ENCODE results near the gene GJC2. TPM values are rescaled to one million over a fixed set of nuclear protein-coding genes. Genes with fewer than 3 reads are reported as not detected.

GJC2 gene
- total RNA-seq, 1 experiment from 2014 or later = not detected

GRCh38 chr1:228165372-228166169, 15.8 kb downstream of the GJC2 start, which contains the start of gene IBA57:
Gene IBA57 (plus strand): TSS chr1:228165804. CDS start chr1:228165817, 13 bp downstream.
- peak; percentile 99 for DNase-seq
- Histone ChIP-seq H3K27me3 (ENCODE audit: low read length) (no peaks in the 10 kb centered on the region), H2AFZ (ENCODE audit: low read length) (no peak within 1 kb of the TSS; the same call in 1 of the 2 replicates), H4K20me1 (ENCODE audit: insufficient read depth, low read depth, low read length) (no peaks in the 10 kb centered on the region), H3K79me2 (ENCODE audit: low read length) (no peaks in the 10 kb centered on the region), H3K4me2 (ENCODE audit: low read depth, low read length, poor library complexity, severe bottlenecking) (peak within 1 kb of the TSS; percentile 98), H3K36me3 (ENCODE audit: insufficient read depth, low read length) (no peaks in the 10 kb centered on the region), H3K9ac (ENCODE audit: low read length) (peak within 1 kb of the TSS; percentile 86), H3K27ac (ENCODE audit: low read length) (peak within 1 kb of the TSS; percentile 82), H3K4me1 (ENCODE audit: low read length) (peaks cover 17% of the 10 kb centered on the region), H3K9me3 (ENCODE audit: low read length) (no peaks in the 10 kb centered on the region), H3K9me2 (replicated peaks; ENCODE audit: insufficient read depth, low read length) (no peaks in the 10 kb centered on the region), H3K4me3 (ENCODE audit: low read length) (peak within 1 kb of the TSS; percentile 78)

GRCh38 chr1:228166170-228166936, 16.6 kb downstream of the GJC2 start:
- Histone ChIP-seq H3K36me3 (ENCODE audit: insufficient read depth, low read length) (no peaks in the 10 kb centered on the region), H3K9ac (ENCODE audit: low read length) (peak overlapping the region; percentile 86), H2AFZ (ENCODE audit: low read length) (no peak overlapping the region), H4K20me1 (ENCODE audit: insufficient read depth, low read depth, low read length) (no peaks in the 10 kb centered on the region), H3K4me2 (ENCODE audit: low read depth, low read length, poor library complexity, severe bottlenecking) (peak overlapping the region; percentile 54), H3K79me2 (ENCODE audit: low read length) (no peaks in the 10 kb centered on the region), H3K4me3 (ENCODE audit: low read length) (peak overlapping the region; percentile 78), H3K9me2 (replicated peaks; ENCODE audit: insufficient read depth, low read length) (no peaks in the 10 kb centered on the region), H3K27ac (ENCODE audit: low read length) (no peak overlapping the region), H3K9me3 (ENCODE audit: low read length) (no peaks in the 10 kb centered on the region), H3K27me3 (ENCODE audit: low read length) (no peaks in the 10 kb centered on the region), H3K4me1 (ENCODE audit: low read length) (peaks cover 17% of the 10 kb centered on the region)
- peak; percentile 74 for DNase-seq

GRCh38 chr1:228168563-228169270, 19.0 kb downstream of the GJC2 start:
- Histone ChIP-seq H3K27me3 (ENCODE audit: low read length) (no peaks in the 10 kb centered on the region), H3K4me3 (ENCODE audit: low read length) (no peak overlapping the region)

GRCh38 chr1:228169345-228169744, 19.6 kb downstream of the GJC2 start:
- peaks cover 5% of the 10 kb centered on the region; the same call in 1 of the 2 replicates for H4K20me1 ChIP-seq (ENCODE audit: insufficient read depth, low read depth, low read length)
- peaks cover 16% of the 10 kb centered on the region for H3K4me1 ChIP-seq (ENCODE audit: low read length)
- H3K79me2 ChIP-seq (ENCODE audit: low read length) = no peaks in the 10 kb centered on the region
- no peak for DNase-seq
- H3K9me2 ChIP-seq (replicated peaks; ENCODE audit: insufficient read depth, low read length) = no peaks in the 10 kb centered on the region
- no peaks in the 10 kb centered on the region for H3K36me3 ChIP-seq (ENCODE audit: insufficient read depth, low read length)
- no peak overlapping the region for H3K4me2 ChIP-seq (ENCODE audit: low read depth, low read length, poor library complexity, severe bottlenecking)
- H3K27ac ChIP-seq (ENCODE audit: low read length) = no peak overlapping the region
- no peak overlapping the region for H3K9ac ChIP-seq (ENCODE audit: low read length)
- H3K9me3 ChIP-seq (ENCODE audit: low read length) = no peaks in the 10 kb centered on the region
- no peaks in the 10 kb centered on the region for H3K27me3 ChIP-seq (ENCODE audit: low read length)
- H3K4me3 ChIP-seq (ENCODE audit: low read length) = no peak overlapping the region
- H2AFZ ChIP-seq (ENCODE audit: low read length) = no peak overlapping the region

More at GRCh38 chr1:228168563-228169270, 19.0 kb downstream of the GJC2 start:
- H2AFZ ChIP-seq (ENCODE audit: low read length) = no peak overlapping the region
- no peak for DNase-seq
- no peak overlapping the region for H3K4me2 ChIP-seq (ENCODE audit: low read depth, low read length, poor library complexity, severe bottlenecking)
- H3K9me2 ChIP-seq (replicated peaks; ENCODE audit: insufficient read depth, low read length) = no peaks in the 10 kb centered on the region
- no peak overlapping the region for H3K9ac ChIP-seq (ENCODE audit: low read length)
- no peaks in the 10 kb centered on the region for H3K9me3 ChIP-seq (ENCODE audit: low read length)
- no peaks in the 10 kb centered on the region for H3K36me3 ChIP-seq (ENCODE audit: insufficient read depth, low read length)
- no peaks in the 10 kb centered on the region for H3K79me2 ChIP-seq (ENCODE audit: low read length)
- peaks cover 17% of the 10 kb centered on the region for H3K4me1 ChIP-seq (ENCODE audit: low read length)
- peaks cover 3% of the 10 kb centered on the region; the same call in 1 of the 2 replicates for H4K20me1 ChIP-seq (ENCODE audit: insufficient read depth, low read depth, low read length)
- no peak overlapping the region for H3K27ac ChIP-seq (ENCODE audit: low read length)

- Histone ChIP-seq H3K9me3 (ENCODE audit: low read length) (no peaks in the 10 kb centered on the region), H3K4me3 (ENCODE audit: low read length) (no peak overlapping the region), H3K9ac (ENCODE audit: low read length) (no peak overlapping the region), H3K36me3 (ENCODE audit: insufficient read depth, low read length) (no peaks in the 10 kb centered on the region), H2AFZ (ENCODE audit: low read length) (no peak overlapping the region), H3K27ac (ENCODE audit: low read length) (no peak overlapping the region), H3K27me3 (ENCODE audit: low read length) (no peaks in the 10 kb centered on the region), H4K20me1 (ENCODE audit: insufficient read depth, low read depth, low read length) (peaks cover 5% of the 10 kb centered on the region; the same call in 1 of the 2 replicates), H3K4me2 (ENCODE audit: low read depth, low read length, poor library complexity, severe bottlenecking) (no peak overlapping the region), H3K9me2 (replicated peaks; ENCODE audit: insufficient read depth, low read length) (no peaks in the 10 kb centered on the region), H3K4me1 (ENCODE audit: low read length) (peaks cover 8% of the 10 kb centered on the region), H3K79me2 (ENCODE audit: low read length) (no peaks in the 10 kb centered on the region)
- DNase-seq = no peak
These were observed 20.9 kb downstream of the GJC2 start for GRCh38 chr1:228170666-228171065.

- Histone ChIP-seq H3K79me2 (ENCODE audit: low read length) (no peaks in the 10 kb centered on the region), H3K9me3 (ENCODE audit: low read length) (no peaks in the 10 kb centered on the region), H3K9me2 (replicated peaks; ENCODE audit: insufficient read depth, low read length) (no peaks in the 10 kb centered on the region), H2AFZ (ENCODE audit: low read length) (no peak overlapping the region), H3K4me2 (ENCODE audit: low read depth, low read length, poor library complexity, severe bottlenecking) (no peak overlapping the region), H3K4me3 (ENCODE audit: low read length) (no peak overlapping the region), H3K27me3 (ENCODE audit: low read length) (no peaks in the 10 kb centered on the region), H3K36me3 (ENCODE audit: insufficient read depth, low read length) (no peaks in the 10 kb centered on the region), H4K20me1 (ENCODE audit: insufficient read depth, low read depth, low read length) (peaks cover 5% of the 10 kb centered on the region; the same call in 1 of the 2 replicates), H3K27ac (ENCODE audit: low read length) (no peak overlapping the region), H3K4me1 (ENCODE audit: low read length) (peaks cover 6% of the 10 kb centered on the region), H3K9ac (ENCODE audit: low read length) (no peak overlapping the region)
- no peak for DNase-seq
These were observed 21.6 kb downstream of the GJC2 start for GRCh38 chr1:228171221-228171891.

GRCh38 chr1:228172591-228173527, 23.1 kb downstream of the GJC2 start:
- Histone ChIP-seq H3K4me1 (ENCODE audit: low read length) (no peaks in the 10 kb centered on the region), H4K20me1 (ENCODE audit: insufficient read depth, low read depth, low read length) (peaks cover 5% of the 10 kb centered on the region; the same call in 1 of the 2 replicates), H3K9me2 (replicated peaks; ENCODE audit: insufficient read depth, low read length) (no peaks in the 10 kb centered on the region), H2AFZ (ENCODE audit: low read length) (no peak overlapping the region), H3K4me2 (ENCODE audit: low read depth, low read length, poor library complexity, severe bottlenecking) (no peak overlapping the region), H3K9ac (ENCODE audit: low read length) (no peak overlapping the region), H3K9me3 (ENCODE audit: low read length) (no peaks in the 10 kb centered on the region), H3K36me3 (ENCODE audit: insufficient read depth, low read length) (no peaks in the 10 kb centered on the region), H3K4me3 (ENCODE audit: low read length) (no peak overlapping the region), H3K27ac (ENCODE audit: low read length) (no peak overlapping the region), H3K79me2 (ENCODE audit: low read length) (no peaks in the 10 kb centered on the region), H3K27me3 (ENCODE audit: low read length) (no peaks in the 10 kb centered on the region)
- no peak for DNase-seq
